ENCODE measurements around the gene DPF3. TPM values are rescaled to one million over a fixed set of nuclear protein-coding genes. Genes with fewer than 3 reads are reported as not detected.
A peak's percentile ranks its signal among the peaks of the same experiment; 100 is the strongest.

DPF3 gene
- total RNA-seq, 4 donors from 2014 or later = 0.22 to 5.4 (median 2.7) TPM

GRCh38 chr14:72818998-72819397 is 74.9 kb downstream of the DPF3 start:
- Histone ChIP-seq H3K36me3 (no peaks in the 10 kb centered on the region), H3K27ac (no peak overlapping the region), H3K4me3 (no peak overlapping the region), H3K27me3 (no peaks in the 10 kb centered on the region), H3K4me1 (no peaks in the 10 kb centered on the region), H3K9me3 (peaks cover 0 to 10% (median 0%) of the 10 kb centered on the region in 4 donors)
- no peak for DNase-seq (ENCODE audit: low spot score in 2 of 2)
- 77 to 93% methylated on average over 3 of the region's 3 CpGs for WGBS, 2 donors
- TF ChIP-seq CTCF (IDR thresholded peaks at IDR 0.05) = no peak
- TF ChIP-seq EP300 (IDR thresholded peaks at IDR 0.05) = no peak
- no peak for TF ChIP-seq POLR2A (IDR thresholded peaks at IDR 0.05)

GRCh38 chr14:72816287-72816686 is 77.6 kb downstream of the DPF3 start:
- Histone ChIP-seq H3K27ac (no peak overlapping the region), H3K4me3 (no peak overlapping the region), H3K4me1 (no peaks in the 10 kb centered on the region), H3K27me3 (no peaks in the 10 kb centered on the region), H3K36me3 (no peaks in the 10 kb centered on the region), H3K9me3 (peaks cover 0 to 10% (median 0%) of the 10 kb centered on the region in 4 donors)
- DNase-seq (ENCODE audit: low spot score in 2 of 2) = no peak
- 87 to 88% methylated on average over 2 of the region's 2 CpGs for WGBS, 2 donors
- TF ChIP-seq EP300 (IDR thresholded peaks at IDR 0.05) = no peak
- no peak for TF ChIP-seq CTCF (IDR thresholded peaks at IDR 0.05)
- TF ChIP-seq POLR2A (IDR thresholded peaks at IDR 0.05) = no peak

- Histone ChIP-seq H3K4me3 (no peak overlapping the region), H3K9me3 (peaks cover 0 to 10% (median 0%) of the 10 kb centered on the region in 4 donors), H3K4me1 (no peaks in the 10 kb centered on the region), H3K27me3 (no peaks in the 10 kb centered on the region), H3K27ac (no peak overlapping the region), H3K36me3 (no peaks in the 10 kb centered on the region)
- no peak for TF ChIP-seq POLR2A (IDR thresholded peaks at IDR 0.05)
- 63 to 82% methylated on average over 4 of the region's 4 CpGs for WGBS, 2 donors
- no peak for DNase-seq (ENCODE audit: low spot score in 2 of 2)
These were observed 78.5 kb downstream of the DPF3 start for GRCh38 chr14:72815430-72815829.

GRCh38 chr14:72812292-72812851 is 81.5 kb downstream of the DPF3 start:
- H3K4me1 ChIP-seq = no peaks in the 10 kb centered on the region
- DNase-seq (ENCODE audit: low spot score in 2 of 2) = no peak
- H3K27ac ChIP-seq = peak overlapping the region in 2 of 4 donors; percentile 18 to 23
- no peak overlapping the region for H3K4me3 ChIP-seq
- TF ChIP-seq CTCF (IDR thresholded peaks at IDR 0.05) (no peak), POLR2A (IDR thresholded peaks at IDR 0.05) (no peak), EP300 (IDR thresholded peaks at IDR 0.05) (no peak)
- WGBS, 2 donors = 59 to 70% methylated on average over 17 of the region's 17 CpGs
- no peaks in the 10 kb centered on the region for H3K9me3 ChIP-seq
- H3K36me3 ChIP-seq = no peaks in the 10 kb centered on the region
- H3K27me3 ChIP-seq = no peaks in the 10 kb centered on the region

GRCh38 chr14:72810201-72810600 is 83.7 kb downstream of the DPF3 start:
- H3K36me3 ChIP-seq = no peaks in the 10 kb centered on the region
- H3K9me3 ChIP-seq = no peaks in the 10 kb centered on the region
- no peaks in the 10 kb centered on the region for H3K4me1 ChIP-seq
- no peak overlapping the region for H3K4me3 ChIP-seq
- H3K27ac ChIP-seq = no peak overlapping the region
- 70 to 77% methylated on average over 7 to 8 of the region's 8 CpGs for WGBS, 2 donors
- no peak for DNase-seq (ENCODE audit: low spot score in 2 of 2)
- no peaks in the 10 kb centered on the region for H3K27me3 ChIP-seq
- TF ChIP-seq POLR2A (IDR thresholded peaks at IDR 0.05) = no peak

- no peak for DNase-seq (ENCODE audit: low spot score in 2 of 2)
- Histone ChIP-seq H3K27ac (no peak overlapping the region), H3K4me3 (no peak overlapping the region), H3K27me3 (no peaks in the 10 kb centered on the region), H3K36me3 (no peaks in the 10 kb centered on the region), H3K9me3 (no peaks in the 10 kb centered on the region), H3K4me1 (no peaks in the 10 kb centered on the region)
- 67 to 76% methylated on average over 6 of the region's 6 CpGs for WGBS, 2 donors
- TF ChIP-seq POLR2A (IDR thresholded peaks at IDR 0.05) = no peak
These were observed 84.8 kb downstream of the DPF3 start for GRCh38 chr14:72809063-72809462.

- TF ChIP-seq POLR2A (IDR thresholded peaks at IDR 0.05) (no peak), EP300 (IDR thresholded peaks at IDR 0.05) (no peak), CTCF (IDR thresholded peaks at IDR 0.05) (no peak)
- no peak overlapping the region for H3K27ac ChIP-seq
- no peaks in the 10 kb centered on the region for H3K36me3 ChIP-seq
- DNase-seq (ENCODE audit: low spot score in 2 of 2) = no peak
- H3K27me3 ChIP-seq = no peaks in the 10 kb centered on the region
- H3K4me3 ChIP-seq = no peak overlapping the region
- H3K9me3 ChIP-seq = no peaks in the 10 kb centered on the region
- 82 to 85% methylated on average over 4 of the region's 4 CpGs for WGBS, 2 donors
- no peaks in the 10 kb centered on the region for H3K4me1 ChIP-seq
These were observed 85.3 kb downstream of the DPF3 start for GRCh38 chr14:72808564-72808963.
